ENCODE data around the gene FSIP2. TPM values are rescaled to one million over a fixed set of nuclear protein-coding genes. Genes with fewer than 3 reads are reported as not detected.

FSIP2 gene
- total RNA-seq, 1 donor from 2014 or later = 0.86 TPM

DNA sequence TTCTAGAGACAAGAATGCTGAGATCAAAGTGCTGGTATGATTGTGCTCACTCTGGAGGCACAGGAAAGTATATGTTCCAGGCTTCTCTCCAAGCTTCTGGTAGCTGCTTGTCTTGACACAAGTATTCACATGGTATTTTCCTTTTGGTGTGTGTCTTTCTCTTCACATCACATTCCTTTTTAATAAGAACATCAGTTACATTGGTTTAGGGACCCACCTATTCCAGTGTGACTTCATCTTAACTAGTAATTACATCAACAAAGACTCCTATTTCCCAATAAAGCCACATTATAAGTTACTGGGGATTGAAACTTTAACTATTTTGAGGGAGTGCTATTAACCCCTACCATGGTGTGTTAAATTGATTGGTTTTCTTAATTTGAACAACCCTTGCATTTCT lies 119.1 kb downstream of the FSIP2 start:
- Histone ChIP-seq H3K9ac (ENCODE audit: low read length) (no peak overlapping the region), H4K20me1 (ENCODE audit: insufficient read depth, low read length) (no peaks in the 10 kb centered on the region), H3K4me2 (ENCODE audit: low read length) (no peak overlapping the region), H3K36me3 (ENCODE audit: insufficient read depth, low read length) (no peaks in the 10 kb centered on the region), H3K9me3 (ENCODE audit: insufficient read depth, low read depth, low read length) (no peaks in the 10 kb centered on the region), H3K4me1 (ENCODE audit: insufficient read depth, low read length) (no peaks in the 10 kb centered on the region), H3K4me3 (ENCODE audit: insufficient read depth, low read depth, low read length) (no peak overlapping the region), H3K27ac (ENCODE audit: low read depth, low read length) (no peak overlapping the region), H3K27me3 (ENCODE audit: insufficient read depth, low read length) (no peaks in the 10 kb centered on the region), H3K79me2 (ENCODE audit: insufficient read depth, low read length) (no peaks in the 10 kb centered on the region), H2AFZ (ENCODE audit: low read depth, low read length) (no peak overlapping the region)
- H3K27me3 Mint-ChIP-seq (ENCODE audit: low read depth, unreplicated experiment) = no peaks in the 10 kb centered on the region
- no peaks in the 10 kb centered on the region for H3K9me3 Mint-ChIP-seq (ENCODE audit: unreplicated experiment)
- H3K27ac Mint-ChIP-seq (ENCODE audit: unreplicated experiment) = no peak overlapping the region
- no peak for TF ChIP-seq EZH2 (IDR thresholded peaks at IDR 0.05; ENCODE audit: insufficient read depth, low read length)
- TF ChIP-seq, protein P1, sequence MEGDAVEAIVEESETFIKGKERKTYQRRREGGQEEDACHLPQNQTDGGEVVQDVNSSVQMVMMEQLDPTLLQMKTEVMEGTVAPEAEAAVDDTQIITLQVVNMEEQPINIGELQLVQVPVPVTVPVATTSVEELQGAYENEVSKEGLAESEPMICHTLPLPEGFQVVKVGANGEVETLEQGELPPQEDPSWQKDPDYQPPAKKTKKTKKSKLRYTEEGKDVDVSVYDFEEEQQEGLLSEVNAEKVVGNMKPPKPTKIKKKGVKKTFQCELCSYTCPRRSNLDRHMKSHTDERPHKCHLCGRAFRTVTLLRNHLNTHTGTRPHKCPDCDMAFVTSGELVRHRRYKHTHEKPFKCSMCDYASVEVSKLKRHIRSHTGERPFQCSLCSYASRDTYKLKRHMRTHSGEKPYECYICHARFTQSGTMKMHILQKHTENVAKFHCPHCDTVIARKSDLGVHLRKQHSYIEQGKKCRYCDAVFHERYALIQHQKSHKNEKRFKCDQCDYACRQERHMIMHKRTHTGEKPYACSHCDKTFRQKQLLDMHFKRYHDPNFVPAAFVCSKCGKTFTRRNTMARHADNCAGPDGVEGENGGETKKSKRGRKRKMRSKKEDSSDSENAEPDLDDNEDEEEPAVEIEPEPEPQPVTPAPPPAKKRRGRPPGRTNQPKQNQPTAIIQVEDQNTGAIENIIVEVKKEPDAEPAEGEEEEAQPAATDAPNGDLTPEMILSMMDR (IDR thresholded peaks at IDR 0.05; ENCODE audit: insufficient read depth, low read depth, low read length) = no peak
- no peak for FAIRE-seq
- H3K4me1 Mint-ChIP-seq (ENCODE audit: low read depth, unreplicated experiment) = peaks cover 5% of the 10 kb centered on the region
- H3K36me3 Mint-ChIP-seq (ENCODE audit: low read depth, unreplicated experiment) = no peaks in the 10 kb centered on the region
- peak; percentile 19 for DNase-seq (ENCODE audit: low read depth)
- no peak overlapping the region for H3K4me3 Mint-ChIP-seq (ENCODE audit: unreplicated experiment)

DNA sequence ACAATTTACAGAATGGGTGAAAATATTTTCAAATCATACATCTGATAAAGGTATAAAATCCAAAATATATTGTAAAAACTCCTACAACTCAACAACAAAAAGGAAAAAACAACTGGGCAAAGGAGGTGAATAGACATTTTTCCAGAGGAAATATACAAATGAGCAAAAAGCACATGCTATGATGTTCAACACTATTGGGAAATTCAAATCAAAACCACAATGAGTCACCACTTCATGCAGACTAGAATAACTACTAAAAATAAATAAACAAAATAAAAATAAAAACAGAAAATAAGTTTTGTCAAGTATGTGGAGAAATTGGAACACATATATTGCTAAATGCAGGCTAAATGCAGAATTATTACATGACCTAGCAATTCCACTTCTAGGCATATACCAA lies 120.9 kb downstream of the FSIP2 start:
- Mint-ChIP-seq H3K9me3 (ENCODE audit: unreplicated experiment) (no peaks in the 10 kb centered on the region), H3K27me3 (ENCODE audit: low read depth, unreplicated experiment) (no peaks in the 10 kb centered on the region), H3K36me3 (ENCODE audit: low read depth, unreplicated experiment) (peaks cover 2% of the 10 kb centered on the region), H3K4me1 (ENCODE audit: low read depth, unreplicated experiment) (peaks cover 5% of the 10 kb centered on the region), H3K27ac (ENCODE audit: unreplicated experiment) (no peak overlapping the region), H3K4me3 (ENCODE audit: unreplicated experiment) (no peak overlapping the region)
- Histone ChIP-seq H4K20me1 (ENCODE audit: insufficient read depth, low read length) (no peaks in the 10 kb centered on the region), H3K79me2 (ENCODE audit: insufficient read depth, low read length) (no peaks in the 10 kb centered on the region), H3K4me2 (ENCODE audit: low read length) (no peak overlapping the region), H3K4me3 (ENCODE audit: insufficient read depth, low read depth, low read length) (no peak overlapping the region), H3K9me3 (ENCODE audit: insufficient read depth, low read depth, low read length) (no peaks in the 10 kb centered on the region), H3K9ac (ENCODE audit: low read length) (no peak overlapping the region), H3K27ac (ENCODE audit: low read depth, low read length) (no peak overlapping the region), H2AFZ (ENCODE audit: low read depth, low read length) (no peak overlapping the region), H3K27me3 (ENCODE audit: insufficient read depth, low read length) (no peaks in the 10 kb centered on the region), H3K36me3 (ENCODE audit: insufficient read depth, low read length) (no peaks in the 10 kb centered on the region), H3K4me1 (ENCODE audit: insufficient read depth, low read length) (no peaks in the 10 kb centered on the region)
- FAIRE-seq (no peak), DNase-seq (ENCODE audit: low read depth) (peak; percentile 2)
- TF ChIP-seq EZH2 (IDR thresholded peaks at IDR 0.05; ENCODE audit: insufficient read depth, low read length) = no peak
- TF ChIP-seq, protein P1 (IDR thresholded peaks at IDR 0.05; ENCODE audit: insufficient read depth, low read depth, low read length) = no peak

DNA sequence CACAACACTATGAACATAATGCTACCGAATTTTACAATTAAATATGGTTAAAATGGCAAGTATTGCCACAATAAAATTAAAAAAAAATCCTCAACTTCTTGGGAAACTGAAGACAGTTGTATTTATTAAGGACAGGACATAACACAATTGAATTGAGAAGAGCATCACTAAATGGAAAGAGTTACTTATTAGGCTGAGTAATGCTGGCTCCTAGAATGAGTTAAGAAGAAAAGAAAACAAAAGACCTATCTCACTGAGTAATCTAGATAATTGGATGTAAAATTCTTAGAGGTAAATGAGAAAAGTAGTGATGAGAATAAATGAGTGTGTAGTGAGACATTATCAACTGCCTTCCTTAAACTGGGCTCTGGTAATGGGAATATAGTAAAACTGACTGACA lies 121.7 kb downstream of the FSIP2 start:
- Mint-ChIP-seq H3K27ac (ENCODE audit: unreplicated experiment) (no peak overlapping the region), H3K27me3 (ENCODE audit: low read depth, unreplicated experiment) (no peaks in the 10 kb centered on the region), H3K4me1 (ENCODE audit: low read depth, unreplicated experiment) (peaks cover 5% of the 10 kb centered on the region), H3K4me3 (ENCODE audit: unreplicated experiment) (no peak overlapping the region), H3K36me3 (ENCODE audit: low read depth, unreplicated experiment) (peaks cover 2% of the 10 kb centered on the region), H3K9me3 (ENCODE audit: unreplicated experiment) (no peaks in the 10 kb centered on the region)
- Histone ChIP-seq H3K4me1 (ENCODE audit: insufficient read depth, low read length) (no peaks in the 10 kb centered on the region), H3K9me3 (ENCODE audit: insufficient read depth, low read depth, low read length) (no peaks in the 10 kb centered on the region), H3K36me3 (ENCODE audit: insufficient read depth, low read length) (no peaks in the 10 kb centered on the region), H4K20me1 (ENCODE audit: insufficient read depth, low read length) (no peaks in the 10 kb centered on the region), H2AFZ (ENCODE audit: low read depth, low read length) (no peak overlapping the region), H3K4me3 (ENCODE audit: insufficient read depth, low read depth, low read length) (no peak overlapping the region), H3K9ac (ENCODE audit: low read length) (no peak overlapping the region), H3K4me2 (ENCODE audit: low read length) (no peak overlapping the region), H3K79me2 (ENCODE audit: insufficient read depth, low read length) (no peaks in the 10 kb centered on the region), H3K27me3 (ENCODE audit: insufficient read depth, low read length) (no peaks in the 10 kb centered on the region), H3K27ac (ENCODE audit: low read depth, low read length) (no peak overlapping the region)
- FAIRE-seq = no peak
- no peak for DNase-seq (ENCODE audit: low read depth)
- TF ChIP-seq EZH2 (IDR thresholded peaks at IDR 0.05; ENCODE audit: insufficient read depth, low read length) = no peak
- TF ChIP-seq, protein P1 (IDR thresholded peaks at IDR 0.05; ENCODE audit: insufficient read depth, low read depth, low read length) = no peak
